Kidney capillary endothelial cell (primary cell): ENCODE data around the gene ZDHHC18.
"Not testable (repeated sequence)": the region's sequence is repeated elsewhere in the genome, so short reads cannot be mapped to it uniquely, and the experiment has no call there.

Experiments used
- DNase-seq: peaks from one replicate; pipeline ENCODE4 v3.0.0-alpha.2; 2018; ENCODE audit warnings: low spot score

ZDHHC18 gene

DNA sequence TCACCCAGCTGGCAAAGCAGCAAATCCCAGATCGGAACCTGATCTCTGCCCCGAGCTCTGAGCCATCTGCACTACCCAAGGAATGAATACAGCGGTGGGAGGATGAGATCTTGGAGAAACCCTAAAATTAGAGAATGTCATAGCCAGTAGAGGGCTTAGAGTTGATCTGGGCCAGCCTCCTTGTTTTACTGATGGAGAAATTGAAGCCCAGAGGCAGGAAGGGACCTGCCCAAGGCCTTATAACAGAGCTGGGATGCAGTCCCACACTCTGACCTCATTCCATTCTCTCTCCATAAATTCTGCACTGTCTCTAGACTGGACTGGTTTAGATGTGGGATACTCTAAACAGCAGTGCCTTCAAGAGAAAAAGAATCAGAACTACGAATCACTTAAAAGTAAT, 31.7 kb downstream of the ZDHHC18 start:
- no peak for DNase-seq

DNA sequence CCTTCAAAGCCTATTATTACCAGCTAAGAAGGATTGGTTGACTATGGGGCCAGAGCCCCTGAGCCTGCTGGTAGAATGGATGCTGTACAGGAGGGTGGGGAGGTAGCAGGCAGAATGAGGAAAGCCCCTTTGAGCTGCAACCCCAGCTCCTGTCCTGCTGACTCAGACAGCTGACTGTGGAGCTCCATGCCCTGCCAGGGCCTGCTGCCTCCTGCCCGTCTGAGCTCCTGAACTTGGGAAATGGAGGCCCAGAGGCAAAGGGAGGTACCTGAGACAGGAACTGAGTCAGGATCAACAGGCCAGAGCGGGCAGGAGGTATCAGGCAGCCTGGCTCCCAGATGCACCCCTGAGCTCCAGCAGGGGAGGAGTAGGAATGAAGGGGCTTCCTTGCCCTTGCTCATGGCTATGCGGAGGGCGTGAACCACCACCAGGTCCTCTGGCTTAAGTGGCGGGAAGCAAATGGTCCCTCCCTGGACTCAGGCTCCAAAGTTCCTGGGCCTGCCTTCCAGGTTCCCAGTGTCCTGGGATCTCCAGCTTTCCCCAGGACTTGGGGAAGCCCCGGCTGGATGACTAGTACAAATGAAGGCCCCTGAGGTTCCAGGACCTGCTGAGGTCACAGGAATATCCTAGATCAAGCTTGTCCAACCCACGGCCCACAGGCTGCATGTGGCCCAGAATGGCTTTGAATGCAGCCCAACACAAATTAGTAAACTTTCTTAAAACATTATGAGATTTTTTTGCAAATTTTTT, 32.6 kb downstream of the ZDHHC18 start:
- no peak for DNase-seq

DNA sequence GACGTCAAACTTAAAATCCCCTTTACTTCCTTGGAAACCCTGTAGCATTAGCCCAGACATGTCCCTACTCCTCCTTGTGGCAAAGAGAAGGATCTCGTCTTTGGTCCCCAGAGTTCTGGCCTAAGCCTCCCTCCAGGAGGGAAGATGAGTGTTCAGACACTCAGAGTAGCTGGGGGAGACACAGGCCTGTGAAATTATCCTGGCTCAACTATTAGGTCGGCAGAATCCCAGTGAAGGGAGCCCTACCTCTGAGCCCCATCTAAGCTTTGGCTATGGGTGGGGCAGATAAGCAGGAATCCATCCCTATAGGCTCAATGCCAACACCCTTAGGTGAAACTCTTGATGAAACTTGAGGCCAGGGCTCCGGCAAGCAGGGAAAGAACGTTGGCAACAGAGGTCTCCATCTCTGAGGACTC, 34.8 kb downstream of the ZDHHC18 start:
- no peak for DNase-seq

DNA sequence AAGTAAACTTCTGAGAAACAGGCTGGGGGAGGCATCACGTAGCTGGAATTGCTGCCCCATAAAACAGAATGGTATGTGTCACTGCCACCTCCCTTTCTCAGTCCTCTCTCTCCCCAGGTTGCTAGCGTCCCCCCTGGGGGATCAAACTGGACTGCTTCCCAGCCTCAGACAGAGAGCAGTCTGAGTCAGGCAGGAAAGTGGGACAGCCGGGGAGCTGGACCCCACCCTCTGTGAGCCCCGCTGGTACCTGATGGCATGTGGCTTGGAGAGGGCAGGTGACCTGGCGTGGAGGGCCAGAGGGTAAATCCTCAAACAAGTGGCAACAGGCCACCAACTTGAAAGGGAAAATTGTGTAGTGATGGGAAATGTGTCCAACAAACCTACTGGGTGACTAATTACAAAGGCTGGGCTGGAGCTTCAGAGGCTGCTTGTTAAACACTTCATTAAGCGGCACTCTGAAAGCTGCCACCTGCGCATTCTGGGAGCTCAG, 35.4 kb downstream of the ZDHHC18 start:
- no peak for DNase-seq

DNA sequence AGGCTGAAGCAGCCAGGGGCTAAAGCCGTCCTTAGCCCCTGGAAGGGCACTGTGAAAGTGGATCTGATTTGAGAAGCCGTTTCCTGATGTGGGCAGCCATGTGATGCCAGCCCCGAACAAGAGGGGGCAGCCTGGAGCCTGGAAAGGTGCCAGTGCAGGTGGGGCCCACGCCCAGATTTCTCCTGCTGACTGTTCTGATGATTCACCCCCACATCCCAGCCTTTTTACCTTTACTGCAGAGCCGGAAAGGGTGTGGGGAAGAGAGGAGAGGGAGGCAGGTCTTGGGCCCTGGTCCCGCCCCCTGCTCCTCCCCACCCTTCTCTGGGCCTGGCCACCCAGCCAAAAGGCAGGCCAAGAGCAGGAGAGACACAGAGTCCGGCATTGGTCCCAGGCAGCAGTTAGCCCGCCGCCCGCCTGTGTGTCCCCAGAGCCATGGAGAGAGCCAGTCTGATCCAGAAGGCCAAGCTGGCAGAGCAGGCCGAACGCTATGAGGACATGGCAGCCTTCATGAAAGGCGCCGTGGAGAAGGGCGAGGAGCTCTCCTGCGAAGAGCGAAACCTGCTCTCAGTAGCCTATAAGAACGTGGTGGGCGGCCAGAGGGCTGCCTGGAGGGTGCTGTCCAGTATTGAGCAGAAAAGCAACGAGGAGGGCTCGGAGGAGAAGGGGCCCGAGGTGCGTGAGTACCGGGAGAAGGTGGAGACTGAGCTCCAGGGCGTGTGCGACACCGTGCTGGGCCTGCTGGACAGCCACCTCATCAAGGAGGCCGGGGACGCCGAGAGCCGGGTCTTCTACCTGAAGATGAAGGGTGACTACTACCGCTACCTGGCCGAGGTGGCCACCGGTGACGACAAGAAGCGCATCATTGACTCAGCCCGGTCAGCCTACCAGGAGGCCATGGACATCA, 36.5 kb downstream of the ZDHHC18 start, which contains the start of gene SFN:
Gene SFN (plus strand): TSS at position 369 of the 904 bp plus-strand sequence. CDS start 64 bp downstream, at position 433.
- no peak for DNase-seq

DNA sequence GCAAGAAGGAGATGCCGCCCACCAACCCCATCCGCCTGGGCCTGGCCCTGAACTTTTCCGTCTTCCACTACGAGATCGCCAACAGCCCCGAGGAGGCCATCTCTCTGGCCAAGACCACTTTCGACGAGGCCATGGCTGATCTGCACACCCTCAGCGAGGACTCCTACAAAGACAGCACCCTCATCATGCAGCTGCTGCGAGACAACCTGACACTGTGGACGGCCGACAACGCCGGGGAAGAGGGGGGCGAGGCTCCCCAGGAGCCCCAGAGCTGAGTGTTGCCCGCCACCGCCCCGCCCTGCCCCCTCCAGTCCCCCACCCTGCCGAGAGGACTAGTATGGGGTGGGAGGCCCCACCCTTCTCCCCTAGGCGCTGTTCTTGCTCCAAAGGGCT, 37.2 kb downstream of the ZDHHC18 start:
- no peak for DNase-seq

DNA sequence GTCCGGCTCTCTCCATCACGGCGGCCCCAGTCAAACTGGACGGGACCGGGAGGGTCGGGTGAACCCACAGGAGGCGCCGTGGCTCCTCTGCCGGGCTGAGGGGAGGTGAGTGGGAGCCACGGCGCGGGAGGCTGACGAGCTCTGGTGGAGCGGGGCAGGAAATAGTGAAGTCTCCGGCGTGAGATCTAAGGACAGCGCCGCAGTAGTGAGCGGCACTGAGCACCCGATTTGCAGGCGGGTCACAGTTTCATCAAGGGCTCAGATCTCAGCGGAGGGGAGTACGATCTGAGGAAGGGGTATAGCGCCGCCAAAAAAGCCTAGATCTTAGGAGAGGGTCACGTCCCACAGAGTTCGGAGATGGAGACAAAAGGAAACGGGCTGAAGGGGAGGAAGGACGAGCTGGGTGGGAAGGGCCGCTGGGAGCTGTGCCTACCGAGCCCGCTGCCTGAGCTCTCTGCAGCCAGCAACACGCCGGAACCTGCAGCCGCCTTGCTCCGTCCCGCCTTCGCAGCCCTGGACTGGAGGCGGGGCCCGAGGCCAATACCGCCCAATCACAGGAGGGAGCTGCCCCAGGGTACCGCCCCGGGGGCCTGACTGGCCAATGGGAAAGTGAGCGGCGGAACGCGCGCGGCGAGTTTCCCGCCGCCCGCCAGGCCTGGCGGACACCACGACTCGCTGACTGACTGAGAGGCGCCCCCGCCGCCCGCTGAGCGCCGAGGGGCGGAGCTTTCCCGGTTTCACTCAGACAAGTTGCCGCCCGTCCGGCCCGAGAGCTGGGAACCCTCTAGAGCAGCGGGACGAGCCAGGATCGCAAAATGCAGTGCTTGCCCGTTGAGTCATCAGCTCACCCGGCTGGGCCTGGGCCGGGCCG, 38.4 kb downstream of the ZDHHC18 start:
- peak; percentile 97 for DNase-seq

DNA sequence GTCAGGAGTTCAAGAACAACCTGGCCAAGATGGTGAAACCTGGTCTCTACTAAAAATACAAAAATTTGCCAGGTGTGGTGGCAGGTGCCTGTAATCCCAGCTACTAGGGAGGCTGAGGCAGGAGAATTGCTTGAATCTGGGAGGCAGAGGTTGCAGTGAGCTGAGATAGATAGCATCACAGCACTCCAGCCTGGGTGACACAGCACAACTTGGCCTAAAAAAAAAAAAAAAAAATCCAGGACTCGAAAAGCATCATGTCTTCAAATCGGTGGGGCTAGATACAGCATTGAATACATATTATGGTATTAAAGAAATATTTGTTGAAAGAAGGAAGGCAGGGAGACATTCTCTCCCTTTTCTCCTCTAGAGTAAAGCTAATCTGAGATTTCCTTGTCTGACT, 46.6 kb downstream of the ZDHHC18 start:
- DNase-seq = not testable (repeated sequence)

DNA sequence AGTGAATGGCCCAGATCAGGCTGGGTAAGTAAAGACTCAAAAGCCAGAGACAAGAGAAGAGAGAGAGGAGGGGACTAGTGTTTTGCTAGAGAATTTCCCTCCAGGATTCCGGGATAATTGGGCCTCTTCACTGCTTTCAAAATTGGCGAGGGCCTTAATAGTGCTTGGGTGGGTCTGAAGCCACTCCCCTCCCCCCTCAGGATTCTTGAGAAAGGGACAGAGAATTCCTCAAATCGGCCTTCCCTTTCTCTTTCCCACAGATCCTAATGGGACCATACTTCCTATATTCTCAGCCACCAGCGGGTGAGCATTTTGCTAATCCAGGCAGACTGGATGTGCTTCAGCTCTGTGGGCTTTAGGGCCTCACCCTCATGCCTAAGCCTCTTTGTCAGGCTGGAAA, 48.4 kb downstream of the ZDHHC18 start:
- no peak for DNase-seq

DNA sequence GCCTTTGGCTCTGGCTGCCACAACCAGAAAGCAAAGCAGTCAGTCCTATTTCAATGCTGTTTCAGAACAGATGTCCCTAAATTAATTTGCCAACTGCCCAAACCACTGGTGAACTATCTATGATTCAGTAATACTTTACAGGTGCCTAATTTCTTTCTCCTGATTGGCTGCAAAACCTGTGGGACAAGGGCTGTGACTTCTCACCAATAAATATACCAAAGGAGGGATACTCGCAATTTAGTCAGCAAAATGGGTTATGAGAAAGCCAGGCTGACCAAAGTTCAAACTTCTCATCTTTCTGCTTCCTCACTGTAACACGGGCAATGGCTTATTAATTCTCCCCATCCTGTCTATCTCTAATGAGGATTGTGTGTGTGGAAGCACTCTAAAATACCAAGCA, 50.8 kb downstream of the ZDHHC18 start:
- DNase-seq = no peak

DNA sequence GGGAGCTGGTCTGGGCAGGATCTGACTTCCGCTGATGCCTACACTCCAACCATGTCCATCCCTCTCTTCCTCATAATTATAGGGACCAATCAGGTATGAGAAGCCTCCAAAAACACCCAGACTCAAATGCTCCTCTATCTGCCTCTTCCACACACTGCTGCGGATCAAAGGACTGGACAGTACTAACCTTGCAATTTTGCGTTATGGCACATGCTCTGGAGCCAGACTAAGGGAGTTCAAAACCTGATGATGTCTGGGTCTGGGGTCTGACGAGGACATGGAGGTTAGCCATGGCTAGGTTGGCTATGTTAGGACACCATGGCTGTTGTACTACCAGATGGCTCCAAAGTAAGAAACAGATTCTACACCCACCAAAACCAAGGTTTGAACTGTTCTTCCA, 53.3 kb downstream of the ZDHHC18 start:
- DNase-seq = no peak

DNA sequence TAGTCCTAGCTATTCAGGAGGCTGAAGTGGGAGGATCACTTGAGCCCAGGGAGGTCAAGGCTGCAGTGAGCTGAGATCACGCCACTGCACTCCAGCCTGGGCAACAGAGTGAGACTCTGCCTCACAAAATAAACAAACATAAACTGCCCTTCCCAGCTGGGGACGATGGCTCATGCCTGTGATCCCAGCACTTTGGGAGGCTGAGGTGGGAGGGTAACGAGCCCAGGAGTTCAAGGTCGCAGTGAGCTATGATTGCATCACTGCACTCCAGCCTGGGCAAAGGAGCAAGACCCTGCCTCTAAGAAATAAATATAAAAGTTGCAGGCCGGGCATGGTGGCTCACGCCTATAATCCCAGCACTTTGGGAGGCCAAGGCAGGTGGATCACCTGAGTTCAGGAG, 55.1 kb downstream of the ZDHHC18 start:
- DNase-seq = not testable (repeated sequence)

DNA sequence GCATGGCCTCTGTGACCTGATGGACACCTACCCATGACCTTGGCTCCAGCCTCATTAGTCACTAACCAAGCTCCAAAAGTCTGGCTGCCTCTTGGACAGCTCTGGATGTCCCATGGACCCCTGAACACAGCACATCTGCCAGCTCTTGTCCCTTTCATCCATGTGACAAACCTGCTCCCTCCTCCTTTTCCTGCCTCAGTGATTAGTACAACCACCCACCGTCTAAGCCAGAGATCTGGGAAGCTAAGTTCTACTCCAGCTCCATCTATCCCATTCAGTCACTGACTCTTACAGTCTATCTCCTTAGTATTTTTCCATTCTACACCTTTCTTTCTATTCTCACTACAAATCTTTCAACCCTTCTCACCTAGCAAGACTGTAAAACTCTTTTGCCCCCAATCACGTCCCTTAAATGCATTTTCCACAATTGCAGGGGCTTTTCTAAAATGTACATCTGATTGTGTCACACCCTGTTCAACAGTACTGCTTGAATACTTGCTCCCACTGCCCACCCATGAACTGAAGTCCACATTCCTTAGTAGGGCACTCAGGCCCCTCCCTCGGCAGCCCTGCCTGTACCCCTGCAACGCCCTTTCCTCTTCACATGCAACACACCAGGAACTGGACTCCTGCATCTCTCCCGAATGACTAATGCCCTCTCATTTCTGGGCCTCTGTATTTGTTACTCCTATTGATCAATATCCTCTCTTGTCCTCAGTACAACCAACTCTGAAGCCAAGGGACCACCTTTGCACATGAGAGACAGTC, 56.4 kb downstream of the ZDHHC18 start:
- no peak for DNase-seq

DNA sequence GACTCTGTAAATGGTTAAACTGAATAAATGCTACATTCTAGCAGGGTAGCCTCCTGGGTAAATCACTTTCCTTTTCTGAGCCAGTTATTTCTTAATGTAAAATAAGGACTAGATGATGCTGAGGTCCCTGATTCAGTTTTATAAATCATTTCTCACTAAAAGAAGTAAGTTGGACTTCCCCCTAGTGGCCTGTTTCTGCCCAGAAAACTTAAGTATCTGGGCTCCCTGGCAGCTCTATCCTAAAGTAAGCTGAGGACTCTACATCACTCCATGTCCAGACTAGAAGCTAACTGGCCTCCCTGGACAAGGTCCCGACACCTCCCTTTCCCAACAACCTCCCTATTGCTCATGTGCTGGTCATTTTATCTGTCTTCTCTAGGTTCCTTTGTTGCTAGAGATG, 60.6 kb downstream of the ZDHHC18 start:
- DNase-seq = peak; percentile 26

DNA sequence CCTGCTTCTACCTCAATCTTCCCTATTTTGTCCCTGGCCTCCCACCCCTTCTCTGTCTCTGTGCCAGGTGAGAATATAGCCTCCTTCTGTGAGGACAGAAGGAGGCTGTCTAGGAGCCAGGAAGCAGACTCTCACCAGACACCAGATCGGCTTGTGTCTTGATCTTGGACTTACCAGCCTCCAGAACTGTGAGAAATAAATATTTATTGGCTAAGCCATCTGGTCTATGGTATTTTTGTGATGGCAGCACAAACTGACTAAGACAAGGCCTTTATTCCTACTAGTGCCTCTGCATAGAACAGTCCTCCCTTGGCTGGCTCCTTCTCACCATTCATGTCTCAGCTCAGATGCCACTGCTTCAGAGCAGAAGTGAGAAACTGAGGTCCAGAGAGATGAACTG, 61.7 kb downstream of the ZDHHC18 start:
- no peak for DNase-seq

DNA sequence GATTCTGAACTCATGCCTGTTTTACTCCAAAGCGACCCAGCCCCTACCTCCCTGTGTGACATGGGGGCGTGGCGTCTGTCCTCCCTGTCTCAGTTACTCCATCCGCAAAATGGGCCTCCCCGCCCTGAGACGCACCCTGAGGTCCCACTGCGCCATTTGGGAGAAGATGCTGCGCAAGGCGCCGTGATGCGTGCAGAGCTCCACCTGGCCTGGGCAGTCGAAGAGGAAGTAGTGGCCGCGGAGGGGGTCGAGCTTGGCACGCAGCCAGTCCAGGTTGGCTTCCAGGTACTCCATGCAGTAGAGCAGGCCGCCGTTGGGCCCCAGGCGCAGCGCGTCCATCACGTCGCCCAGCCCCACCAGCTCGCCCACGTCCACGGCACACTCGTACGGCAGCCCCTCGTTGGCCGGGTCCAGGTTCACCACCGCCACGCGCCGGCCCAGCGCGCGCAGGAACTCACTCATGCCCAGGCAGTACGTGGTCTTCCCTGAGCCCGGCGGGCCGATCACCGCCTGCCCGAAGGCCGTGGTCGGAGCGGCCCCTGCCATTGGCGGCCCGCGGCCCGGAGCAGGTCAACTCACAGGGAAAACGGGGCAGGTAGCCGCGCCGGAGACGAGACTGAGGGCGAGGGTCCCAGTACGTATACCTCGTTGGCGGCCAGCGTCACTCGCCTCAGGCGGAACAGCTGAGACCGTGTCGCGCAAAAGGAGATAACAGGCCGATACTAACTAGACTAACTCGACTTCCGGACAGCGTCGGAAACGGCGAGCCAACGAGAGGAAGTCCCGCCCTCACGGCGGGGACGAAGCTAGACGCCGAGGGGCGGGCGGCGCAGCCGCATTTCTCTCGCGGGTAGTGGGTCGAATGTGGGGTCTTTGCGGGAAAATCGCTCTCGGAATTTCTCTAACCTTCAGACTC, 63.3 kb downstream of the ZDHHC18 start, which contains the start of gene GPN2:
Gene GPN2 (minus strand): TSS at position 733 of the 916 bp plus-strand sequence. CDS start 187 bp downstream, at position 546.
- DNase-seq = peak; percentile 79

DNA sequence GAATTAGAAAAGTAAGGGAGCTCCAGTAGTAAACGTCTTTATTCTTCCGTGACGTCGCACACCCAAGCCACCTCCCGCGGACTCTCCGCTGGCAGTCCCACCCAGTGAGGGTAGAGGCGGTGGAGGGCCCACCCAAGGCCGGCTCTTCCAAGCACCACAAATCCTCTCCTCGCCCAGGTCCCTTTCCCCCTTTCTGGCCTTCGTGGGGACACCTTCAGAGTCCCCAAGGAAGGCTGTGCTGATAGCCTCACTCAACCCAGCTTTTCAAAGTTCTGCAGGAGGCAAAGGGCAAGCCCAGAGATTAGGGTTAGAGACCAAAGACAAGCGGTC, 63.9 kb downstream of the ZDHHC18 start:
- DNase-seq = no peak

DNA sequence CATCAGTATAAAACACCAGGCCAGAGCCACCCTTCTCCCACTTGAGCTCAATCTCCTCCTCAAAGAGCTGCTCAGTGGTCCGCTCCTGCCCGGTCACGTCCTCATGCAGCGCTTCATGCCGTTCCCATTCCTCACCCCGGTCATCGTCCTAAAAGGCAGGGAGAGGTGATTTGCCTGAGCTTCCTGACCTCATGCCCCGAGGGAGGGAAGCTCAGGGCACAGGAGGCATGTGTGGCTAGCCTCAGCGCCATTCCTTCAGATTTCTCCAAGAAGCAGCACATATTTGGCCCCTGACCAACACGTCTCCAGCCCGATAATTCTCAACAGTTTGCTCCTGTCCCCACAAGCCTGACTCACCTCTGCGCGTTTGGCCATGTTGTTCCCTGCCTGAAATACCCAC, 67.8 kb downstream of the ZDHHC18 start:
- no peak for DNase-seq

DNA sequence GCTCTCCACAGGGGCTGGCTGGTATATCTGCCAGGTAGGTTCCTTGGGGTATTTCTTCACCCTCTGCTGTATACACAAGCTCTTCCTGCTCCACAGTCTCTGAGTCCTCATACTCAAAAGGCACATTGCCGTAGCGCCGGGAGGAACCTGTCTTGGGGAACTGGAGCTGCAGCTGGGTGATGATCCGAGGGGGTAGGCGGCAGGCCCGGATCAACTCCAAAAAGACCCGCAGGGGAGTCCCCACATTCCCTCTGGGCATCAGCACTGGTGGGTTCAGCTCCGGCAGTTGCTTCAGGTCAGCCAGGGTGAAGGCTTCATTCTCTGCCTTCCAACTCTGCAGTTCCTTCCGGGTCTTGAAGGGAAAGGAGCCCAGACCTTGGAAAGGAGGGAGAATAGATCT, 70.9 kb downstream of the ZDHHC18 start:
- no peak for DNase-seq
